Kasumi-1 (cell line): ENCODE results near the gene TJP1.
"Not testable (repeated sequence)": the region's sequence is repeated elsewhere in the genome, so short reads cannot be mapped to it uniquely, and the experiment has no call there.

ENCODE experiments used
- DNase-seq, 2 experiments: peaks; one replicate each; lab custom pipeline; 2025; lab: John Stamatoyannopoulos, UW

TJP1 gene

GRCh38 chr15:29700296-29700695 is 122.0 kb downstream of the TJP1 start:
- no peak for DNase-seq

- DNase-seq = no peak
Measured at GRCh38 chr15:29699791-29700190, 122.5 kb downstream of the TJP1 start.

- DNase-seq = no peak
Measured at GRCh38 chr15:29698030-29698701, 124.1 kb downstream of the TJP1 start.

GRCh38 chr15:29696950-29697738 is 125.1 kb downstream of the TJP1 start:
- DNase-seq = no peak

- DNase-seq = not testable (repeated sequence)
Measured at GRCh38 chr15:29696506-29696905, 125.8 kb downstream of the TJP1 start.

- no peak for DNase-seq
Measured at GRCh38 chr15:29695489-29696167, 126.6 kb downstream of the TJP1 start.

- no peak for DNase-seq
Measured at GRCh38 chr15:29693225-29693624, 129.0 kb downstream of the TJP1 start.

GRCh38 chr15:29692527-29692926 is 129.7 kb downstream of the TJP1 start:
- no peak for DNase-seq

- no peak for DNase-seq
Measured at GRCh38 chr15:29690765-29691475, 131.3 kb downstream of the TJP1 start.

GRCh38 chr15:29689287-29689986 is 132.8 kb downstream of the TJP1 start:
- DNase-seq = no peak

- no peak for DNase-seq
Measured at GRCh38 chr15:29688506-29689286, 133.6 kb downstream of the TJP1 start.

GRCh38 chr15:29687939-29688505 is 134.2 kb downstream of the TJP1 start:
- DNase-seq = no peak

- DNase-seq = no peak
Measured at GRCh38 chr15:29687204-29687815, 135.0 kb downstream of the TJP1 start.

GRCh38 chr15:29686445-29687203 is 135.6 kb downstream of the TJP1 start:
- DNase-seq = no peak

GRCh38 chr15:29686079-29686425 is 136.2 kb downstream of the TJP1 start:
- DNase-seq = no peak

- DNase-seq = no peak
Measured at GRCh38 chr15:29685156-29686078, 136.9 kb downstream of the TJP1 start.

GRCh38 chr15:29682781-29683180 is 139.5 kb downstream of the TJP1 start:
- DNase-seq = no peak

- DNase-seq = no peak
Measured at GRCh38 chr15:29682361-29682760, 139.9 kb downstream of the TJP1 start.
